H1 (cell line): Measurements from ENCODE around the gene SH3PXD2A.

Experiments
- ASH2L ChIP-seq: fragments of 200-600, 300-600 bp; sonication (generic); IDR thresholded peaks from one replicate; pipeline ENCODE4 v1.7.1; 2017; ENCODE audit warnings: low read length
- CEBPB ChIP-seq: IDR thresholded peaks from 2 replicates; pipeline ENCODE4 v1.6.1; 2012; ENCODE audit warnings: low read depth, low read length
- CTCF ChIP-seq, 3 experiments: IDR thresholded peaks; 1 replicate in 2 of 3; 2 replicates in 1 of 3; pipeline versions ENCODE4 v1.5.1 to v1.6.1; 2011; ENCODE audit warnings: low read length in 3 of 3, mild to moderate bottlenecking in 3 of 3, inconsistent platforms in 2 of 3, low read depth in 1 of 3, moderate library complexity in 1 of 3; ENCODE audit not compliant: insufficient read depth in 1 of 3; ENCODE audit errors: control extremely low read depth in 1 of 3
- FOSL1 ChIP-seq: IDR thresholded peaks from 2 replicates; pipeline ENCODE4 v1.6.1; 2011; ENCODE audit warnings: mild to moderate bottlenecking, low read depth, low read length, moderate library complexity; ENCODE audit not compliant: insufficient read depth
- HDAC6 ChIP-seq: IDR thresholded peaks from one replicate; pipeline ENCODE4 v1.7.1; 2012; ENCODE audit warnings: low read depth, mild to moderate bottlenecking, inconsistent platforms, low read length, moderate library complexity
- MAX ChIP-seq: IDR thresholded peaks from 2 replicates; pipeline ENCODE4 v1.6.1; 2012; ENCODE audit warnings: inconsistent platforms
- POLR2AphosphoS5 ChIP-seq: IDR thresholded peaks from 2 replicates; pipeline ENCODE4 v1.6.1; 2011; ENCODE audit warnings: low read depth, low read length
- RXRA ChIP-seq: IDR thresholded peaks from 2 replicates; pipeline ENCODE4 v1.6.1; 2011; ENCODE audit warnings: low read depth, mild to moderate bottlenecking, low read length, moderate library complexity; ENCODE audit not compliant: insufficient read depth
- TAF1 ChIP-seq: IDR thresholded peaks from 2 replicates; pipeline ENCODE4 v1.6.1; 2011; ENCODE audit warnings: mild to moderate bottlenecking, low read depth, low read length
- ZNF274 ChIP-seq: IDR thresholded peaks from 2 replicates; pipeline ENCODE4 v1.7.0; 2012; ENCODE audit warnings: low read length, borderline replicate concordance; ENCODE audit errors: extremely low read depth

- TF ChIP-seq HDAC6, result no peak
- no peak for TF ChIP-seq CEBPB
- TF ChIP-seq FOSL1, result no peak
- TF ChIP-seq ASH2L, result no peak
- no peak for TF ChIP-seq RXRA
- TF ChIP-seq CTCF (IDR thresholded peaks at IDR 0.05; ENCODE audit: control extremely low read depth in 1 of 3, insufficient read depth in 1 of 3, low read depth in 1 of 3, low read length in 3 of 3), result no peak
- TF ChIP-seq TAF1, result no peak
- no peak for TF ChIP-seq MAX
- no peak for TF ChIP-seq POLR2AphosphoS5
- no peak for TF ChIP-seq ZNF274
These were observed 46.6 kb downstream of the SH3PXD2A start for GRCh38 chr10:103808780-103809179.
